ENCODE data around the gene SPINK4.

DNA sequence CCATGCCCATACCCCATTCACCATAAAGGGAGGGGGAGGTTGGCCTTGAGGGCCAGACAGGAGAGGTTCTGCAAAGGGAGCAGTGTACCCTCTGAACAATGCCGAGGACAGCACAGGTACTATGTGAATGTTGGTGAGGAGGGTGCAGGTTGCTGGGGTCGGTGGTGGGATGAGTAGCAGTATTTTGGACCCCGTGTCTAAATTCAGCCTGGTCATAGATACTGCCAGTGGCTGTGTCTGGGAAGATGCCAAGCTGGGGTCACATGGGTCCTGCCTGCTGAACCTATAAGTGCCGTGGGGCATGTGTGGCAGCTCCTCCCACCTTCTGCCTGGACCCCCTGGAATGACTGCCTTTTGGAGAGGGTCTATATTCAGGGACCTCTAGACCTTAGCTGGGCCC, 11.4 kb upstream of the SPINK4 start:
- TF ChIP-seq, protein P1, sequence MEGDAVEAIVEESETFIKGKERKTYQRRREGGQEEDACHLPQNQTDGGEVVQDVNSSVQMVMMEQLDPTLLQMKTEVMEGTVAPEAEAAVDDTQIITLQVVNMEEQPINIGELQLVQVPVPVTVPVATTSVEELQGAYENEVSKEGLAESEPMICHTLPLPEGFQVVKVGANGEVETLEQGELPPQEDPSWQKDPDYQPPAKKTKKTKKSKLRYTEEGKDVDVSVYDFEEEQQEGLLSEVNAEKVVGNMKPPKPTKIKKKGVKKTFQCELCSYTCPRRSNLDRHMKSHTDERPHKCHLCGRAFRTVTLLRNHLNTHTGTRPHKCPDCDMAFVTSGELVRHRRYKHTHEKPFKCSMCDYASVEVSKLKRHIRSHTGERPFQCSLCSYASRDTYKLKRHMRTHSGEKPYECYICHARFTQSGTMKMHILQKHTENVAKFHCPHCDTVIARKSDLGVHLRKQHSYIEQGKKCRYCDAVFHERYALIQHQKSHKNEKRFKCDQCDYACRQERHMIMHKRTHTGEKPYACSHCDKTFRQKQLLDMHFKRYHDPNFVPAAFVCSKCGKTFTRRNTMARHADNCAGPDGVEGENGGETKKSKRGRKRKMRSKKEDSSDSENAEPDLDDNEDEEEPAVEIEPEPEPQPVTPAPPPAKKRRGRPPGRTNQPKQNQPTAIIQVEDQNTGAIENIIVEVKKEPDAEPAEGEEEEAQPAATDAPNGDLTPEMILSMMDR (IDR thresholded peaks at IDR 0.05; ENCODE audit: low read depth, low read length, poor library complexity, severe bottlenecking) = no peak
- no peak for TF ChIP-seq EZH2phosphoT487 (IDR thresholded peaks at IDR 0.05; ENCODE audit: borderline replicate concordance, low read length)

Data from DOHH2 (cell line).